HG02798 (cell line): ENCODE data around the gene ZNF689.

Experiments
- ATAC-seq: cut with Tn5 transposase; IDR thresholded peaks from one replicate; pipeline ENCODE4 v1.9.1; 2021; ENCODE audit warnings: mild to moderate bottlenecking; ENCODE audit not compliant: unreplicated experiment, poor library complexity

The ZNF689 gene

GRCh38 chr16:30567160-30567990 lies 42.8 kb downstream of the ZNF689 start:
- no peak for ATAC-seq

DNA sequence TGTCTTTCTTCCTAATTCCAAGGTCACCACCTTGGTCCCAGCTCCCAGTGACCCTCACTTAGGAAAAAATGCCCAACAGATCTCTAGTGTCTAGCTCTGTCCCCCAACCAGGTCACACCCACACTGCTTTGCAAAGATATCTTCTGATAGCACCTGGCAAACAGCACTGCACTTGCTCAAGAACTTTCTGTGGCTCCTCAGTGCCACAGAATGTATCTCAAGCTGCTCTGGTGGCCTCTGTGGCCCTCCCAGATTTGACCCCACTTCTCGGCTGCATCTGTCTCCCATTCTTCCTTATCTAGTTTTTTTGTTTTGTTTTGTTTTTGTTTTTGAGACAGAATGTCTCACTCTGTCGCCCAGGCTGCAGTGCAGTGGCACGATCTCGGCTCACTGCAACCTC lies 43.7 kb downstream of the ZNF689 start:
- ATAC-seq: no peak

DNA sequence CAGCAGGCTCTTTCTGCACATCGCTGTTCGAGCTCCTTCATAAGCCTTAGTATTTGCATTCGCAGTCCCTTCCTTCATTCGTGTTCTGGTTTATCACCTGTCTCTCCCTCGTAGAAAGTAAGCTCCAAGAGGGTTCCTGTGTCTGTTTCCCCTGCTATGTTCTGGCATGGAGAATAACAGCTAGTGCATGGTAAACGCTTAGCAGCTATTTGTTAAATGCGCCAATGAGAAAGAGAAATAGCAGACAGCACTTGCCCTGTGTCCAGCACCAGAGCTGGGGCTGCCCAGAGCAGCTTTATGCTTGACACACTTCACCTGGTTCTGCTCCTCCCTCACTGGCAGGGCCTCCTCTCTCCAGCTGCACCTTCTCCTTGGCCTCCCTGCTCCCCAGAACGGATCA lies 44.2 kb downstream of the ZNF689 start:
- no peak for ATAC-seq

DNA sequence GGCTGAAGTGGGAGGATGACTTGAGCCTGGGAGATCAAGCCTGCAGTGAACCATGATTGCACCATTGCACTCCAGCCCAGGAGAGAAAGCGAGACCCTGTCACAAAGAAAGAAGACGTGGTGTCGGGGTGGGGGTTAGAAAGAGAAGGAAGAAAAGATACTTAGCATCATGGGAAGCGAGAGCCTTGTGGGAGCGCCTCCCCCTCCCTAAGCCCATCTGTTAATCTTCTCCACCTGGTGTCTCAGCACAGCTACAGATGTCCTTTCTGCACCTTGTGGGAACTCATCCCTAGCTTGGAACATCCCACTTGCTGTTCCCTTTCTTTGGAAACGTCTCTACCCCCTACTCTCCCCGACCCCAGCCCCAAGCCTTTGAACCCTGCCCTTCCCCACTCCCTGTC lies 44.7 kb downstream of the ZNF689 start:
- ATAC-seq: no peak

- ATAC-seq: no peak
Measured at GRCh38 chr16:30562021-30562420, 48.2 kb downstream of the ZNF689 start.

GRCh38 chr16:30561089-30561816 lies 48.9 kb downstream of the ZNF689 start:
- ATAC-seq: no peak

GRCh38 chr16:30559690-30560089 lies 50.5 kb downstream of the ZNF689 start:
- ATAC-seq: no peak

DNA sequence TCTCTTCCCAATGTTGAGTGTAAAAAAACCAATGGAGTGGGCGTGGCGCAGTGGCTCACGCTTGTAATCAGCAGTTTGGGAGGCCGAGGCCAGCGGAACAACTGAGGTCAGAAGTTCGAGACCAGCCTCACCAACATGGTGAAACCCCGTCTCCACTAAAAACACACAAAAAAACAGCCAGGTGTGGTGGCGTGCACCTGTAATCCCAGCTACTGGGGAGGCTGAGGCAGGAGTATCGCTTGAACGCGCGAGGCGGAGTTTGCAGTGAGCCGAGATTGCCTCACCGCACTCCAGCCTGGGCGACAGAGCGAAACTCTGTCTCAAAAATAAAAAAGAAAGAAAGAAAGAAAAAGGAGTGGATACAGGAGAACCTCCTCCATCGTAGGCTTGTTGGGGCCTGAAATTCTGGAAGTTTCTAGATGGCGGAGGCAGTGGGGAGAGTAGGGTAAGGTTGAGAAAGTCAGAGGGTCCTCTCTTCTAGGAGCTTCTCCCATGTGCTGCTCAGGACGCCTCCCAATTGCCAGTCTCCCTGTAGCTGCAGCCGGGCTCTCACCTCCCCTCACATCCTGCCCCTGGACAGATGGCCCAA lies 51.3 kb downstream of the ZNF689 start:
- ATAC-seq: no peak

DNA sequence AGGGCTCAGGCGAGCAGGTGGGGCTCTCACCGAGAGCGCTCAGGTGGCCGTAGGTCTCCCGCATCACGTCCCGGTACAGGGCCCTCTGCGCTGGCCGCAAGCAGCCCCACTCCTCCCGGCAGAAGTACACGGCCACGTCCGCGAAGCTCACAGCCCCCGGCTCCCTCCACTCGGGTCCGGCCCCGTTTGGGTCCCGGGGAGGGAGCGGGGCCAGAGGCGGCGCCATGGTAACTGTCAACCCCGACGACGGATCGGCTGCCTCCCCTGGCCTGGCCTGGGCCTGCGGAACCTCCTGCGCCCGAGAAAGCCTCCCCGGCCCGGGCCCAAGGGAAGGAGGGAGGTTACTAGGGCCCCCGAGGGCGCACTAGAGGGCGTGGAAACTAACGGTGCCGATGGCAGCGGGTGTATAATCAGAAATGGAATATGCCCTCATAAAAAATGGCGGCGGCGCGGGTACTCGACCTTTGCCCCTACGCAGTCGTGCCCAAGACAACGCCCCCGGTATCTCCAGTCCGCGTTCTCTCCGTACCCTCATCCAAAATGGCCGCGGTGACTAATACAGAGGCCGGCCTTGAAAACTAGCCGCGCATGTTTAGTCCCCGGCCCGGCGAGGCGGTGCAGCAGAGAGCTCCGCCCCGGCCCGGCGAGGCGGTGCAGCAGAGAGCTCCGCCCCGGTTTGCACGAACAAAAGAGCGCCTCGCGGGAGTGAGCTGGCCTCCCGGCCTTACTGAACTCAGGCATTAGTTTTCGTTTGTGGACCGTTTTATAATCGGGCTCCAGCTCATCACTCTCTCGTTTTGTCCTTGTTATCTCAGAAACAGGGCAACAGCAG lies 52.0 kb downstream of the ZNF689 start, which contains the start of gene ZNF764:
TSS of gene ZNF764 (minus strand) at position 418 of the 832 bp plus-strand sequence. CDS start at position 226, 192 bp downstream.
- ATAC-seq: peak; percentile 91

DNA sequence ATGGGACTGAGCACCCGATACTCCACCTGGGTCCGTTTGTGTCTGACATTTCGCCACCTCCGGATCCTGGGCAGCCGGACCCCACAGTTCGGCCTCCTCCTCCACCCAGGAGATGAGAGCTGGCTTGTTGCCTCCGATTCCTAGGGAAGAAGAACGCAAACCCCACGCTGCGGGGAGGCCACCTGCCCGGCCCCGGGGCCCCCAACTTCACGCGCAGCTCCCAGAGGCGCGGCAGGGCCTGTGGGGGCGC lies 52.6 kb downstream of the ZNF689 start:
- ATAC-seq: peak; percentile 5

- no peak for ATAC-seq
Measured at GRCh38 chr16:30556125-30556473, 54.1 kb downstream of the ZNF689 start.

DNA sequence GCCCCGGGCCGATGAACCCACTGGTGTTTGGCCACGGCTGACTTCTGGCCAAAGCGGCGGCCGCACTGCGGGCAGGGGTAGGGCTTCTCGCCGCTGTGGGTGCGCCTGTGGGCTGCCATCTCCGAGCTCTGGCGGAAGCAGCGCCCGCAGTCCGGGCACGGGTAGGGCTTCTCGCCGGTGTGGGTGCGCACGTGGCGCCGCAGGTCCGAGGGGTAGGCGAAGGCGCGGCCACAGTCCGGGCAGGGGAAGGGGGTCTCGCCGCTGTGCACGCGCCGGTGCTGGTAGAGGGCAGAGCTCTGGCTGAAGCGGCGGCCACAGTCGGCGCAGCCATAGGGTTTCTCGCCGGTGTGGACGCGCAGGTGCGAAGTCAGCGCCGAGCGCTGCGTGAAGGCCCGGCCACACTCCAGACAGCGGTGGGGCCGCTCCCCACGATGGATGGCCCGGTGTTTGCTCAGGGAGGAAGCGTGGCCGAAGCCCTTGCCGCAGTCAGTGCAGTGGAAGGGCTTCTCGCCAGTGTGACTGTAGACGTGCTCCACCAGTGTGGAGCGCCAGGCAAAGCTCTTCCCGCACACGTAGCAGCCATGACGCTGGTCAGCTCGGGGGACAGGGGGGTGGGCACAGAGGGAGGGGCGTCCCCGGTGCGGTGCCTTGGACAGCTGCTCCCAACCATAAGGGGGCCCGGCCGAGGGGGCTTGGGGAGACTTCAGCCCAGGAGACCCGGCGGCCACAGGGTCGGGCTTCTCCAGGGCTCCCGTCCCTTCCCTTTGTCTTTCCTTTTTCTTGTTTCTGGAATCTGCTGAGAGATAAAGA lies 54.7 kb downstream of the ZNF689 start:
- ATAC-seq: no peak

GRCh38 chr16:30554557-30555314 lies 55.5 kb downstream of the ZNF689 start:
- ATAC-seq: no peak

GRCh38 chr16:30553393-30553899 lies 56.7 kb downstream of the ZNF689 start:
- no peak for ATAC-seq

- no peak for ATAC-seq
Measured at GRCh38 chr16:30552956-30553355, 57.2 kb downstream of the ZNF689 start.
